GM23248 (cell line): ENCODE results near the gene QKI. TPM values are rescaled to one million over a fixed set of nuclear protein-coding genes. Genes with fewer than 3 reads are reported as not detected.
A peak's percentile ranks its signal among the peaks of the same experiment; 100 is the strongest.

Experiments
- DNase-seq: peaks from one replicate; pipeline ENCODE4 v3.0.0-alpha.2; 2015
- H2AFZ ChIP-seq: fragments of 200-600 bp; sonication (generic); 2 replicates; pipeline ENCODE4 v1.6.1; 2016; ENCODE audit warnings: antibody characterized with exemption
- H3F3A ChIP-seq: fragments of 200-600 bp; sonication (generic); 2 replicates; pipeline ENCODE4 v1.6.1; 2016; ENCODE audit warnings: mild to moderate bottlenecking, antibody characterized with exemption, mixed run types; ENCODE audit not compliant: insufficient read depth
- H3K27ac ChIP-seq: fragments of 200-600 bp; sonication (generic); 2 replicates; pipeline ENCODE4 v1.5.1; 2016; ENCODE audit warnings: mild to moderate bottlenecking
- H3K27me3 ChIP-seq: fragments of 200-600 bp; sonication (generic); replicated peaks from 2 replicates; pipeline ENCODE4 v1.6.1; 2016; ENCODE audit warnings: mild to moderate bottlenecking; ENCODE audit not compliant: insufficient read depth
- H3K36me3 ChIP-seq: fragments of 200-600 bp; sonication (generic); 2 replicates; pipeline ENCODE4 v1.6.1; 2016; ENCODE audit warnings: low read depth, mild to moderate bottlenecking
- H3K4me1 ChIP-seq: fragments of 200-600 bp; sonication (generic); 2 replicates; pipeline ENCODE4 v1.6.1; 2016; ENCODE audit warnings: mild to moderate bottlenecking; ENCODE audit not compliant: insufficient read depth
- H3K4me2 ChIP-seq: fragments of 200-600 bp; sonication (generic); one replicate; pipeline ENCODE4 v1.6.1; 2016; ENCODE audit warnings: mild to moderate bottlenecking; ENCODE audit not compliant: unreplicated experiment
- H3K4me3 ChIP-seq: fragments of 200-600 bp; sonication (generic); 2 replicates; pipeline ENCODE4 v1.5.1; 2016; ENCODE audit warnings: mild to moderate bottlenecking
- H3K79me2 ChIP-seq: fragments of 200-600 bp; sonication (generic); 2 replicates; pipeline ENCODE4 v1.6.1; 2016; ENCODE audit warnings: mild to moderate bottlenecking; ENCODE audit not compliant: insufficient read depth
- H3K9ac ChIP-seq: fragments of 200-600 bp; sonication (generic); 2 replicates; pipeline ENCODE4 v1.6.1; 2016; ENCODE audit warnings: mild to moderate bottlenecking
- H3K9me2 ChIP-seq: fragments of 200-600 bp; sonication (generic); 2 replicates; pipeline ENCODE4 v1.6.1; 2016; ENCODE audit warnings: mixed run types, mild to moderate bottlenecking, moderate library complexity; ENCODE audit not compliant: insufficient read depth
- H3K9me3 ChIP-seq: fragments of 200-600 bp; sonication (generic); one replicate; pipeline ENCODE4 v1.6.1; 2017; ENCODE audit warnings: low read depth
- H4K20me1 ChIP-seq: fragments of 200-600 bp; sonication (generic); 2 replicates; pipeline ENCODE4 v1.6.0; 2016; ENCODE audit not compliant: insufficient read depth
- EZH2 ChIP-seq: fragments of 200-600 bp; sonication (generic); IDR thresholded peaks from 2 replicates; pipeline ENCODE4 v1.6.1; 2018; ENCODE audit warnings: antibody characterized with exemption, mild to moderate bottlenecking; ENCODE audit not compliant: insufficient read depth, poor library complexity, severe bottlenecking
- EZH2phosphoT487 ChIP-seq: fragments of 200-600 bp; sonication (generic); IDR thresholded peaks from 2 replicates; pipeline ENCODE4 v1.6.1; 2018; ENCODE audit warnings: antibody characterized with exemption, moderate library complexity, mild to moderate bottlenecking, low read depth; ENCODE audit not compliant: insufficient read depth
- WGBS, 2 experiments: methylation state at CpG; one replicate each; pipeline ENCODE4 v1.1.6; 2015 to 2017; ENCODE audit warnings: low lambda C conversion rate in 2 of 2, low coverage in 1 of 2; ENCODE audit errors: missing lambda C conversion rate in 2 of 2; 5-methylcytosine and 5-hydroxymethylcytosine counted together
- in situ Hi-C: fragments of 300-500 bp; cut with MboI; formaldehyde crosslinking; loops from 2 replicates; pipeline ENCODE4 v1.15.0; 2020
- polyA plus RNA-seq: library from polyadenylated mRNA; unstranded; fragments of >200 nt; fragmentation: Nextera tagmentation; extraction: Ambion mirVana; gene quantifications from 2 replicates; pipeline ENCODE4 v1.2.1, GENCODE V29; 2016
- total RNA-seq: library from RNA; depleted of rRNA; stranded (reverse); fragments of >200 nt; shearing (Covaris generic); gene quantifications from 2 replicates; pipeline ENCODE4 v1.2.3, GENCODE V29; 2014

The QKI gene
- total and polyA plus RNA-seq, 2 experiments from 2014 or later: 13.6 to 145 TPM

DNA sequence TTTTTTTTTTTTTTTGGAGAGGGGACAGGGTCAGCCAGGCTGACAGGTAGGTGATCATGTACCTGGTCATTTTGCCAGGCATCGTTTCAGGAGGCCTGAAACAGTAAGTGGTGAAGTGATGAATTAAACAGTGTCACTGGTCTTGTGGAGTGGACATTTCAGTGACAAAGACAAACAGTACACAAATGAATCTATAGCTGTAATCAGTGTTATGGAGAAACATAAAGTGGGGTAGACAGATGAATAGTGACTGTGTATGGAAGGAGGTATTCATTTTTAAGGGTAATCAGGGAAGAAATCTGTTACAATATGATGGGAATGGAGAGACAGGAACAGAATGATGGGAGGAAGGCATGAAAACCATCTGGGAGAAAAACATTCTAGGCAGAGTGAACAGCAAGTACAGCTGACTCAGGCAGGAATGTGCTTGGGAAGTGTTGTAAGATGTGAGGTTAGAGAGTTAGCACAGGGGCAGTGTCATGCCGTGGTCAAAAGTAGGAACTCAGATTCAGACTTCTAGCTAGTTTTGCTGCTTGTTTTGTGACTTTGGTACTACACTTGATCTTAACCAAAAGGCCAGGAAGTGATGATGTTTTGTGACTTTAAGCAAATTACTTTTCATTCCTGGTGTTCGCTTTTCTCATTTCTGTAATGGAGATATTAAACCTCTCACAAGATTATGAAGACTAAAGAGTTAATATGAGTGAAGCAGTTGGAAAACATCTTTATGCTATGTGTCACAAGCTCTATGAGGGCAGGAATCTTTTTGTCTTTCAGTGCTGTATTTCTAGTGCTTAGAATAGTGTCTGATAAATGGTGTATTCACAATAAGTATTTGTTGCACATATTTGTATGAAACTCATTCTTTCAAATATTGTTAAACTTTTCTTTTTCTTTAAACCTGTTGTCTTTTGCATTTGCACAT, 43.4 kb downstream of the QKI start:
- TF ChIP-seq EZH2 (no peak), EZH2phosphoT487 (no peak)
- 31 to 33% methylated on average over 3 of the region's 3 CpGs for WGBS, 2 experiments
- H2AFZ ChIP-seq: no peak overlapping the region
- H3F3A ChIP-seq: peaks cover 62% of the 10 kb centered on the region
- DNase-seq: peak; percentile 95
- H3K4me3 ChIP-seq: peak overlapping the region; percentile 42
- H3K9me3 ChIP-seq: no peaks in the 10 kb centered on the region
- in situ Hi-C loops: no loop called here
- H3K9me2 ChIP-seq: no peaks in the 10 kb centered on the region
- H3K27ac ChIP-seq: peak overlapping the region; percentile 80
- peaks cover 95% of the 10 kb centered on the region for H3K79me2 ChIP-seq
- H3K4me1 ChIP-seq: peaks cover 67% of the 10 kb centered on the region
- H3K36me3 ChIP-seq: no peaks in the 10 kb centered on the region
- peak overlapping the region; percentile 25 for H3K9ac ChIP-seq
- H3K27me3 ChIP-seq: no peaks in the 10 kb centered on the region
- peak overlapping the region; percentile 99 for H3K4me2 ChIP-seq
- H4K20me1 ChIP-seq: peaks cover 3% of the 10 kb centered on the region; the same call in 1 of the 2 replicates

DNA sequence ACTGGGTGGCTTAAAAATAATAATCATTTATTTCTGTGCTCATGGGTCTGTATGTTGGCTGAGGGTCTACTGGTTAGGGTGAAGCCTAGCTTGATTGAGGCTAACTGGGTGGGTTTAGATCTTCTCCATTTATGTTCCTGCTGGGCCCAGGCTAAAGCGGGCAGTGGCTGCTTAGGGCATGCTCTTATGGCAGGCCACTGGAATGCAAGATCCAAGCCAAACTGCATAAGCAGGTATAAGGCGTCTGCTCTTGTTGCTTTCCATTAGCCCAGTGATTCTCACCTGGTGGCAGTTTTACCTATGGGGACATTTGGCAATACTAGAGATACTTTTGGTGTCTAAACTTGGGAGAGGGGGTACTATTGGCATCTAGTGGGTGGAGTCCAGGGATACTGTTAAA, 44.5 kb downstream of the QKI start:
- peaks cover 3% of the 10 kb centered on the region; the same call in 1 of the 2 replicates for H4K20me1 ChIP-seq
- no peaks in the 10 kb centered on the region for H3K9me2 ChIP-seq
- no peaks in the 10 kb centered on the region for H3K27me3 ChIP-seq
- H3K79me2 ChIP-seq: peaks cover 95% of the 10 kb centered on the region
- H3K27ac ChIP-seq: peak overlapping the region; percentile 80
- peaks cover 62% of the 10 kb centered on the region for H3F3A ChIP-seq
- in situ Hi-C loops: no loop called here
- H3K4me2 ChIP-seq: peak overlapping the region; percentile 99
- no peaks in the 10 kb centered on the region for H3K9me3 ChIP-seq
- peaks cover 67% of the 10 kb centered on the region for H3K4me1 ChIP-seq
- H3K4me3 ChIP-seq: no peak overlapping the region
- no peak overlapping the region; the same call in 1 of the 2 replicates for H3K9ac ChIP-seq
- DNase-seq: no peak
- no peaks in the 10 kb centered on the region for H3K36me3 ChIP-seq
- no peak overlapping the region for H2AFZ ChIP-seq
- 95 to 97% methylated on average over 2 of the region's 2 CpGs for WGBS, 2 experiments
- TF ChIP-seq EZH2: no peak
- TF ChIP-seq EZH2phosphoT487: no peak

DNA sequence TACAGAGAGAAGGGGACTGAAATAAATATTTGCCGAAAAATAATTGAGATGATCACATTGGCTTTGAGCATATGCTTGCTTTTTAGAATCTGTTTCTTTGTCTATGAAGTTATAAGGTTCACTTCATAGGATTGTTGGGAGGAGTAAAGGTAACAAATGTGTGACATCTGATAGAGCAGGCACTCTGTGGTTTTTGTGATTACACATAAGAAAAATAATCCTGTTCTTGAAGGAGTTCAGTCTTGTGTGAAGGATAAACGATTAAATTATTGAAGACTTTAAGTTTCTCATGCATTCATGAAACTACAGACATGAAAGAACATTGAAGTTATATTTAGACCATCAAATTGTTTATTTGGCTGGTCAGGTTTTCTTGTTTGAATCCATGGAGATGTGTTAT, 45.0 kb downstream of the QKI start:
- peaks cover 67% of the 10 kb centered on the region for H3K4me1 ChIP-seq
- H3K9me3 ChIP-seq: no peaks in the 10 kb centered on the region
- peaks cover 95% of the 10 kb centered on the region for H3K79me2 ChIP-seq
- in situ Hi-C loops: no loop called here
- DNase-seq: no peak
- peak overlapping the region; percentile 82 for H3K4me3 ChIP-seq
- H3K9me2 ChIP-seq: no peaks in the 10 kb centered on the region
- peaks cover 61% of the 10 kb centered on the region for H3F3A ChIP-seq
- TF ChIP-seq EZH2 (no peak), EZH2phosphoT487 (no peak)
- H4K20me1 ChIP-seq: peaks cover 2% of the 10 kb centered on the region; the same call in 1 of the 2 replicates
- no peaks in the 10 kb centered on the region for H3K27me3 ChIP-seq
- no peaks in the 10 kb centered on the region for H3K36me3 ChIP-seq
- H3K4me2 ChIP-seq: peak overlapping the region; percentile 99
- peak overlapping the region; percentile 84 for H3K9ac ChIP-seq
- 95 to 100% methylated on average over 2 of the region's 2 CpGs for WGBS, 2 experiments
- H3K27ac ChIP-seq: peak overlapping the region; percentile 80
- H2AFZ ChIP-seq: no peak overlapping the region

DNA sequence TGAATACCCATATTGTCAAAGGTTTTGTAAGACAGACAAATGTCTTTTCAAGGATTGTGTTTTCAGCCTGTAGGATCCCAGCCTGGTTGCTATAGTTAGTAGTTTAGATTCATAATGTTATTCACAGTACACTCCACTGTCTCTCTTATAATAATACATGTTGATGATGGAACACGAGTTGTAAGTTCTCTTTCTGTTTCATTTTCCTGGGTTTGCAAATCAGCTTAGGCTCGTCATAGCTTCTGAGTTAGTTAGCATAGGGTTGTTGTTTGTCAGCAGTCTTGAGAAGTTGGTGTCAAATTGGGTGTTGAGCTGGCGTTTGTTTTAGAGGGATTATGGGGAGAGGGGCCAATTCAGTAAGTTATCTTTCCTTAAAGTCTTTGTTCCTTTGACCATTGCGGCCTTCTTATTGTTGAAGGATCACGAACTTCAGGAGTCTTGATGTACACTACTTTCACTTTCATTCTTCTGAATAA, 45.8 kb downstream of the QKI start:
- Histone ChIP-seq H3K27me3 (no peaks in the 10 kb centered on the region), H3F3A (peaks cover 53% of the 10 kb centered on the region), H3K4me1 (peaks cover 61% of the 10 kb centered on the region), H3K9me2 (no peaks in the 10 kb centered on the region), H3K36me3 (no peaks in the 10 kb centered on the region), H3K4me2 (peak overlapping the region; percentile 99), H4K20me1 (no peaks in the 10 kb centered on the region), H3K4me3 (peak overlapping the region; percentile 82), H2AFZ (peak overlapping the region; percentile 15; the same call in 1 of the 2 replicates), H3K9me3 (no peaks in the 10 kb centered on the region), H3K27ac (peak overlapping the region; percentile 80), H3K79me2 (peaks cover 95% of the 10 kb centered on the region), H3K9ac (peak overlapping the region; percentile 84)
- peak; percentile 78 for DNase-seq
- in situ Hi-C loops: no loop called here
- 6 to 11% methylated on average over 5 of the region's 5 CpGs for WGBS, 2 experiments
- TF ChIP-seq EZH2phosphoT487: no peak
- no peak for TF ChIP-seq EZH2
